DND-41 (cell line): ENCODE data around the gene RNF144B.

Experiments
- CTCF ChIP-seq: IDR thresholded peaks from 2 replicates; pipeline ENCODE4 v1.5.1; 2012; ENCODE audit warnings: borderline replicate concordance, low read length, moderate library complexity, mild to moderate bottlenecking; ENCODE audit not compliant: poor library complexity, severe bottlenecking; ENCODE audit errors: extremely low read depth
- EZH2 ChIP-seq: IDR thresholded peaks from 3 replicates; pipeline ENCODE4 v1.6.1; 2012; ENCODE audit warnings: borderline replicate concordance, low read depth, mild to moderate bottlenecking, moderate library complexity, low read length, inconsistent platforms; ENCODE audit not compliant: severe bottlenecking

DNA sequence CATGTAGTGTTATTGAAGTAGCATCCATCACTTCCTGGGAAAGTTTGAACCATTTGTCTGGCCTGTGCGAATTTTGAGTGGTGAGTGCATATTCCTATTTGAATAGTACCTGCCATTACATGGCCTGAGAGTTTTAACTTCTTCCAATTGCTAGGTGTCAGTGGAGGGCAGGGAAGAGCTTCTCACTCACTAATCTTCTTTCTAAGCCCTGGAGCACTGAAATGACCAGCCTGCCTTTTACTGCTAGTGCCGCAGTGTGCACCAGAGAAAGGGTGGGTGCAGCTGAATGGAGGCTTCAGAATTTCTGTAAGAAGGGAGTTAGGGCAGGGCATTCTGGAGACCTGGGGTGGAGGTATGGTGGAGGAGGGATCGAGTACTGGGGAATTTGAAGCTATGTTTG, 45.5 kb downstream of the RNF144B start:
- no peak for TF ChIP-seq CTCF
- TF ChIP-seq EZH2: no peak
